ENCODE data around the gene ATP2B2. TPM values are rescaled to one million over a fixed set of nuclear protein-coding genes. Genes with fewer than 3 reads are reported as not detected.

ATP2B2 gene
- total RNA-seq, 1 experiment from 2014 or later: not detected

DNA sequence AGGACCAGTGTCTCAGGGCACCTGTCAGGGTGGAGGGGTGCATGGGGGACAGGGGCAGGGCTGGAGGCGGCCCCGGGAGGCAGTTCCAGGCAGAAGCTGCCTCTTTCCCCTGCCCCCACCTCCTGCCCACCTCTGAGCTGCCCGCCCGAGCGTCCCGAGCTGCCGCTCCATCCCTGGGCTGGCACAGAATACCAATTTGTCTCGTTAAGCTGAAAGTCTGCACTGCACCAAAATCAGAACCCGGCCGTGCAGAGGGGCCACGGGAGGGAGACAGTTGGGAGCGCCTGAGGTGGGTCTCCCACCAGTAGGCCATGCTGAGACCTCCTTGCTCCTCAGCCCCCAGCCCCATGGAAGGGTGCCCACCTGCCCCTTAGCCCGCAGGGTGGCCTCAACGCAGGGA lies 1.3 kb upstream of the ATP2B2 start (continued):
- TF ChIP-seq, protein P1, sequence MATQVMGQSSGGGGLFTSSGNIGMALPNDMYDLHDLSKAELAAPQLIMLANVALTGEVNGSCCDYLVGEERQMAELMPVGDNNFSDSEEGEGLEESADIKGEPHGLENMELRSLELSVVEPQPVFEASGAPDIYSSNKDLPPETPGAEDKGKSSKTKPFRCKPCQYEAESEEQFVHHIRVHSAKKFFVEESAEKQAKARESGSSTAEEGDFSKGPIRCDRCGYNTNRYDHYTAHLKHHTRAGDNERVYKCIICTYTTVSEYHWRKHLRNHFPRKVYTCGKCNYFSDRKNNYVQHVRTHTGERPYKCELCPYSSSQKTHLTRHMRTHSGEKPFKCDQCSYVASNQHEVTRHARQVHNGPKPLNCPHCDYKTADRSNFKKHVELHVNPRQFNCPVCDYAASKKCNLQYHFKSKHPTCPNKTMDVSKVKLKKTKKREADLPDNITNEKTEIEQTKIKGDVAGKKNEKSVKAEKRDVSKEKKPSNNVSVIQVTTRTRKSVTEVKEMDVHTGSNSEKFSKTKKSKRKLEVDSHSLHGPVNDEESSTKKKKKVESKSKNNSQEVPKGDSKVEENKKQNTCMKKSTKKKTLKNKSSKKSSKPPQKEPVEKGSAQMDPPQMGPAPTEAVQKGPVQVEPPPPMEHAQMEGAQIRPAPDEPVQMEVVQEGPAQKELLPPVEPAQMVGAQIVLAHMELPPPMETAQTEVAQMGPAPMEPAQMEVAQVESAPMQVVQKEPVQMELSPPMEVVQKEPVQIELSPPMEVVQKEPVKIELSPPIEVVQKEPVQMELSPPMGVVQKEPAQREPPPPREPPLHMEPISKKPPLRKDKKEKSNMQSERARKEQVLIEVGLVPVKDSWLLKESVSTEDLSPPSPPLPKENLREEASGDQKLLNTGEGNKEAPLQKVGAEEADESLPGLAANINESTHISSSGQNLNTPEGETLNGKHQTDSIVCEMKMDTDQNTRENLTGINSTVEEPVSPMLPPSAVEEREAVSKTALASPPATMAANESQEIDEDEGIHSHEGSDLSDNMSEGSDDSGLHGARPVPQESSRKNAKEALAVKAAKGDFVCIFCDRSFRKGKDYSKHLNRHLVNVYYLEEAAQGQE (IDR thresholded peaks at IDR 0.05; ENCODE audit: low read depth): no peak
- no peak for TF ChIP-seq SRF (IDR thresholded peaks at IDR 0.05; ENCODE audit: low read depth)

DNA sequence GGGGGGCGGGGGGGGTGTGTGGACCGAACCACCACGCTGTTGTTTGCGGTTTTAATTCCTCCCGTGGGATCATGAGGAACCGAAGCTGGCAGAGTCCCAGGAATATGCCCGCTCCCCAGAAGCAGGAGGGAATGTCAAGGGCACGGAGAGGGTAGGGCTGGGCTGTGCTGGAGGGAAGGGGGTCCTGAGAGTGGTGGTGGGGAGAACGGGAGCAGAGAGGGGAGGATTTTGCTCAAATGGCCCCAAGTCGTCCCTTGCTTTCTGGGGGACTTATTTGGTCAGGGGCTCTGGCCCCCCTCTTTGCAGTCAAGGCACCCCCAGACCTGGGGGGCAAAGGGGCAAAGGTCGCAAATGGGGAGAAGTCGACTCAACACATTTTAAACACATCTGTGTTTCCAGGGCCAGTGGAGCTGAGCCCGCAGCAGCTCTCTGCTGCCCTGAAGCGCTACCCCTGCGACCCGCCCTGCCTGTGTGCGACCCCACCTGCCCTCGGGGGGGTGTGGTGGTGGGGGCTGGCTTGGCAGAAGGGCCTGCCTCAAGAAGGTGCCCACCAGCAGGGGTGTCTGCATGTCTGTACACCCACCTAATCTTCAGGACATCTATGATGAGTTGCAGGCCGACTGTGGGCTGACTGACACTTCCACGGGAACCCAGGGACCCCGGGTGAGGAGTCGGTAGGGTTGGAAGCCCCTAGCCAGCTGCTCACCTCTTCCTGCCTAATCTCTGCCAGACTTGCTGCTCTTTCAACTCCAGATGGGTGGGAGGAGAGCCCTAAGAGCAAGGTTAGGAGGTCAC lies 602 bp upstream of the ATP2B2 start:
- Histone ChIP-seq H3K4me3 (replicated peaks in 1 of 2; ENCODE audit: low read depth in 1 of 2, low read length in 2 of 2) (no peak overlapping the region), H2AFZ (ENCODE audit: low read depth, low read length, poor library complexity, severe bottlenecking) (no peak overlapping the region), H3K9me3 (ENCODE audit: control insufficient read depth in 1 of 2, insufficient read depth in 1 of 2, low read depth in 1 of 2, low read length in 2 of 2) (no peaks in the 10 kb centered on the region), H3K9ac (ENCODE audit: low read length) (no peak overlapping the region), H3K79me2 (ENCODE audit: insufficient read depth, low read length) (no peaks in the 10 kb centered on the region), H3K36me3 (ENCODE audit: control insufficient read depth in 1 of 2, insufficient read depth in 2 of 2, low read length in 2 of 2) (no peaks in the 10 kb centered on the region), H3K27me3 (ENCODE audit: insufficient read depth, low read length) (peaks cover 11% of the 10 kb centered on the region; the same call in 1 of the 2 replicates), H3K4me1 (ENCODE audit: control insufficient read depth in 1 of 2, insufficient read depth in 2 of 2, low read length in 2 of 2) (no peaks in the 10 kb centered on the region), H4K20me1 (ENCODE audit: insufficient read depth) (no peaks in the 10 kb centered on the region), H3K4me2 (ENCODE audit: low read length) (no peak overlapping the region), H3K27ac (ENCODE audit: low read depth, low read length) (no peak overlapping the region), H3K9me2 (ENCODE audit: insufficient read depth) (no peaks in the 10 kb centered on the region)
- ChIA-PET RAD21 (ENCODE audit: low non-redundant PET in 1 of 2, low total read pairs in 2 of 2, uncharacterized antibody in 2 of 2, unreplicated experiment in 2 of 2) (no interaction called here), POLR2A (no interaction called here), CTCF (no interaction called here)
- no TSS peak for BruUV-seq (replicated peaks)
- TF ChIP-seq SIN3A (IDR thresholded peaks at IDR 0.05; ENCODE audit: low read depth): no peak
- TF ChIP-seq RAD21 (IDR thresholded peaks at IDR 0.05; ENCODE audit: low read depth): no peak
- no peak for TF ChIP-seq YY1 (IDR thresholded peaks at IDR 0.05; ENCODE audit: extremely low read depth, insufficient replicate concordance, low read depth, low read length)
- TF ChIP-seq EGR1 (IDR thresholded peaks at IDR 0.05; ENCODE audit: low read depth): no peak
- TF ChIP-seq, protein P2, sequence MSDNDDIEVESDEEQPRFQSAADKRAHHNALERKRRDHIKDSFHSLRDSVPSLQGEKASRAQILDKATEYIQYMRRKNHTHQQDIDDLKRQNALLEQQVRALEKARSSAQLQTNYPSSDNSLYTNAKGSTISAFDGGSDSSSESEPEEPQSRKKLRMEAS (IDR thresholded peaks at IDR 0.05): no peak
- TF ChIP-seq, protein P3, sequence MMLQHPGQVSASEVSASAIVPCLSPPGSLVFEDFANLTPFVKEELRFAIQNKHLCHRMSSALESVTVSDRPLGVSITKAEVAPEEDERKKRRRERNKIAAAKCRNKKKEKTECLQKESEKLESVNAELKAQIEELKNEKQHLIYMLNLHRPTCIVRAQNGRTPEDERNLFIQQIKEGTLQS (IDR thresholded peaks at IDR 0.05): no peak
- DNase-seq (ENCODE audit: low read depth, low spot score): no peak
- ATAC-seq: no peak
- intact Hi-C loops (cut with micrococcal nuclease): no loop called here

Measured in HCT116 (cell line).